Astrocyte (in vitro differentiated cells and primary cell): ENCODE results near the gene SLC12A3.

Experiments
- EZH2 ChIP-seq: IDR thresholded peaks from 2 replicates; pipeline ENCODE4 v1.6.1; 2012; ENCODE audit warnings: mild to moderate bottlenecking, low read length, inconsistent platforms; ENCODE audit not compliant: insufficient read depth
- TF ChIP-seq, protein P1 (sequence below): IDR thresholded peaks from 2 replicates; pipeline ENCODE4 v1.5.1; 2011; ENCODE audit warnings: low read depth, mild to moderate bottlenecking, inconsistent platforms, low read length, moderate library complexity; ENCODE audit not compliant: insufficient read depth

DNA sequence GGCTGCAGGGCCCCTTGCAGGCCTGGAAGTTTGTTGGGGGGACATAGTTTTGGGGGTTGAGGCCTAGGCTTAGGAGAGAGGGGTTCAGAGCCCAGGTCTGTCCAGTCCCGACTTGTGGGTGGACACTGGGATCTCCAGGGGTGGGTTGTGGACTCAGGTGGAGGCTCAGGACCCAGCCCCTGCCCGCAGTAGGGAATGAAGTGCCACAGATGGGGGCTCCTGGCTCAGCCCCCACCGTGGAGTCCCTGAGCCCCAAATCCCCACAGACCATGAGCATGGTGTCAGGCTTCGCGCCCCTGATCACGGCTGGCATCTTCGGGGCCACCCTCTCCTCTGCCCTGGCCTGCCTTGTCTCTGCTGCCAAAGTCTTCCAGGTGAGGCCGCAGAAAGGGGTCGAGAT, 14.3 kb downstream of the SLC12A3 start:
- TF ChIP-seq, protein P1, sequence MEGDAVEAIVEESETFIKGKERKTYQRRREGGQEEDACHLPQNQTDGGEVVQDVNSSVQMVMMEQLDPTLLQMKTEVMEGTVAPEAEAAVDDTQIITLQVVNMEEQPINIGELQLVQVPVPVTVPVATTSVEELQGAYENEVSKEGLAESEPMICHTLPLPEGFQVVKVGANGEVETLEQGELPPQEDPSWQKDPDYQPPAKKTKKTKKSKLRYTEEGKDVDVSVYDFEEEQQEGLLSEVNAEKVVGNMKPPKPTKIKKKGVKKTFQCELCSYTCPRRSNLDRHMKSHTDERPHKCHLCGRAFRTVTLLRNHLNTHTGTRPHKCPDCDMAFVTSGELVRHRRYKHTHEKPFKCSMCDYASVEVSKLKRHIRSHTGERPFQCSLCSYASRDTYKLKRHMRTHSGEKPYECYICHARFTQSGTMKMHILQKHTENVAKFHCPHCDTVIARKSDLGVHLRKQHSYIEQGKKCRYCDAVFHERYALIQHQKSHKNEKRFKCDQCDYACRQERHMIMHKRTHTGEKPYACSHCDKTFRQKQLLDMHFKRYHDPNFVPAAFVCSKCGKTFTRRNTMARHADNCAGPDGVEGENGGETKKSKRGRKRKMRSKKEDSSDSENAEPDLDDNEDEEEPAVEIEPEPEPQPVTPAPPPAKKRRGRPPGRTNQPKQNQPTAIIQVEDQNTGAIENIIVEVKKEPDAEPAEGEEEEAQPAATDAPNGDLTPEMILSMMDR = no peak
- TF ChIP-seq EZH2 = no peak
